PC-3 (cell line): ENCODE measurements around the gene SERPINB5.

ENCODE experiments used
- EZH2 ChIP-seq: fragments of 300-600 bp; sonication (generic); IDR thresholded peaks from one replicate; pipeline ENCODE4 v1.6.1; 2017; ENCODE audit warnings: antibody characterized with exemption, mild to moderate bottlenecking, low read length; ENCODE audit not compliant: unreplicated experiment
- EZH2phosphoT487 ChIP-seq: fragments of 300-600 bp; sonication (generic); IDR thresholded peaks from 2 replicates; pipeline ENCODE4 v1.6.1; 2018; ENCODE audit warnings: mild to moderate bottlenecking, antibody characterized with exemption, low read length, borderline replicate concordance
- TF ChIP-seq, protein P1 (sequence below): fragments of 300-600 bp; sonication (generic); conservative IDR thresholded peaks from 2 replicates; pipeline ENCODE4 v1.5.1; 2017; ENCODE audit warnings: antibody characterized with exemption, low read depth, mild to moderate bottlenecking, low read length

DNA sequence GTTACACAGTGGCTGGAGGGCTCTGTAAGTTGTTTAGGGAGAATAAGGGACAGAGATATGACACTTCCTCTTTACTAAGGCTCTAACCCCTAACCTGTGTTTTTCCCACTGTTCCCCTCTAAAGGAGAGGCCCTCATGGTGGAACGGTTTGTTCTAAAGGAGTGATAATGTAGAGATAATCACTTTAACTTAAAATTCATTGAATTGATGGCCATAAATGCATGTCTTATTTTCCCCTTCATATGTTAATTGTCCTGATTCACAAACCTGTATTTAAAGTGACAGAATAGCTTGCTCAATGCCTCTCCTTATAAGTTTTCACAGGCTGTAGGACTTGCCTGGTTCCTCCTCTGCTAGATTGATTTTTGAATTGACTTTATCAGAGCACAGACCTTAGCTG, 65.3 kb downstream of the SERPINB5 start, which contains the start of gene SERPINB12:
- TF ChIP-seq, protein P1, sequence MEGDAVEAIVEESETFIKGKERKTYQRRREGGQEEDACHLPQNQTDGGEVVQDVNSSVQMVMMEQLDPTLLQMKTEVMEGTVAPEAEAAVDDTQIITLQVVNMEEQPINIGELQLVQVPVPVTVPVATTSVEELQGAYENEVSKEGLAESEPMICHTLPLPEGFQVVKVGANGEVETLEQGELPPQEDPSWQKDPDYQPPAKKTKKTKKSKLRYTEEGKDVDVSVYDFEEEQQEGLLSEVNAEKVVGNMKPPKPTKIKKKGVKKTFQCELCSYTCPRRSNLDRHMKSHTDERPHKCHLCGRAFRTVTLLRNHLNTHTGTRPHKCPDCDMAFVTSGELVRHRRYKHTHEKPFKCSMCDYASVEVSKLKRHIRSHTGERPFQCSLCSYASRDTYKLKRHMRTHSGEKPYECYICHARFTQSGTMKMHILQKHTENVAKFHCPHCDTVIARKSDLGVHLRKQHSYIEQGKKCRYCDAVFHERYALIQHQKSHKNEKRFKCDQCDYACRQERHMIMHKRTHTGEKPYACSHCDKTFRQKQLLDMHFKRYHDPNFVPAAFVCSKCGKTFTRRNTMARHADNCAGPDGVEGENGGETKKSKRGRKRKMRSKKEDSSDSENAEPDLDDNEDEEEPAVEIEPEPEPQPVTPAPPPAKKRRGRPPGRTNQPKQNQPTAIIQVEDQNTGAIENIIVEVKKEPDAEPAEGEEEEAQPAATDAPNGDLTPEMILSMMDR: no peak
- TF ChIP-seq EZH2: no peak
- no peak for TF ChIP-seq EZH2phosphoT487
